DND-41 (cell line): ENCODE measurements around the gene DAPP1.

Experiments used
- ATAC-seq: fragments of 200-7000 bp; cut with Tn5 transposase; 3 replicates; pipeline ENCODE4 v1.9.1; 2021; ENCODE audit warnings: low read depth; ENCODE audit not compliant: insufficient read depth
- DNase-seq: peaks from one replicate; pipeline ENCODE4 v3.0.0-alpha.2; 2020
- H2AFZ ChIP-seq: 2 replicates; pipeline ENCODE4 v1.6.0; 2012; ENCODE audit warnings: low read depth, low read length
- H3K27ac ChIP-seq: 2 replicates; pipeline ENCODE4 v1.5.1; 2012; ENCODE audit warnings: low read length, inconsistent platforms
- H3K27me3 ChIP-seq: fragments of 200-600 bp; sonication (generic); 2 replicates; pipeline ENCODE4 v1.6.0; 2012; ENCODE audit warnings: low read length, mild to moderate bottlenecking, inconsistent platforms; ENCODE audit not compliant: insufficient read depth, poor library complexity
- H3K36me3 ChIP-seq: 2 replicates; pipeline ENCODE4 v1.5.1; 2012; ENCODE audit warnings: low read length, inconsistent platforms; ENCODE audit not compliant: insufficient read depth
- H3K4me1 ChIP-seq: 2 replicates; pipeline ENCODE4 v1.5.1; 2012; ENCODE audit warnings: mild to moderate bottlenecking, low read length; ENCODE audit not compliant: insufficient read depth
- H3K4me2 ChIP-seq: 2 replicates; pipeline ENCODE4 v1.6.0; 2012; ENCODE audit warnings: mild to moderate bottlenecking, moderate library complexity, low read length, inconsistent platforms; ENCODE audit not compliant: insufficient read depth
- H3K4me3 ChIP-seq, 2 experiments: fragments of 200-600 bp in 1 of 2; shearing (Covaris generic) in 1 of 2; 2 replicates each; pipeline ENCODE4 v1.5.1; 2012 to 2016; ENCODE audit warnings: inconsistent platforms in 2 of 2, low read length in 2 of 2, mild to moderate bottlenecking in 2 of 2, low read depth in 1 of 2, moderate library complexity in 1 of 2
- H3K79me2 ChIP-seq: 2 replicates; pipeline ENCODE4 v1.6.0; 2012; ENCODE audit warnings: low read length, inconsistent platforms; ENCODE audit not compliant: insufficient read depth
- H3K9ac ChIP-seq: 2 replicates; pipeline ENCODE4 v1.6.0; 2012; ENCODE audit warnings: low read depth, mild to moderate bottlenecking, inconsistent platforms, low read length, moderate library complexity
- H3K9me3 ChIP-seq: 2 replicates; pipeline ENCODE4 v1.5.1; 2012; ENCODE audit warnings: low read length, moderate library complexity, mild to moderate bottlenecking, inconsistent platforms; ENCODE audit not compliant: insufficient read depth, severe bottlenecking
- H4K20me1 ChIP-seq: 2 replicates; pipeline ENCODE4 v1.6.0; 2012; ENCODE audit warnings: low read length; ENCODE audit not compliant: insufficient read depth
- EZH2 ChIP-seq: IDR thresholded peaks from 3 replicates; pipeline ENCODE4 v1.6.1; 2012; ENCODE audit warnings: borderline replicate concordance, low read depth, mild to moderate bottlenecking, moderate library complexity, low read length, inconsistent platforms; ENCODE audit not compliant: severe bottlenecking
- TF ChIP-seq, protein P1 (sequence below): IDR thresholded peaks from 2 replicates; pipeline ENCODE4 v1.5.1; 2012; ENCODE audit warnings: borderline replicate concordance, low read length, moderate library complexity, mild to moderate bottlenecking; ENCODE audit not compliant: poor library complexity, severe bottlenecking; ENCODE audit errors: extremely low read depth

DAPP1 gene

DNA sequence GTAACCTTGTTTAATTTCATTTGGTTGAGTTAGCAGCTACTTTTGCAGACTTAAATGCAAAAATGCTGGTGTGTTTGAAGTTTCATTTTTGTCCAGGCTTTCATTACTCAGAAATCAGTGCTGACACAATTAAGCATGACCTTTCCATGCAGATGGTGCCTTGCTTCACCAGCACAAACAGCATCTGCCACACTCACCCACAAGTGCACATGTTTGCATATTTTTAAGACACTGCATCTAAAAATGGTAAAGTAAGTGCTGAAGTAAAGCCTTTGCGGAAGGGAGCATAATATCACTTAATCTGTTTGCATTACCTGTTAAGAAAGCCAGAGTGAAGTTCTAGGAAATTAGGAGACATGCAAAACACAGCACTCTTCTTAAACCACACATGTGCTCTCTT is 7.3 kb upstream of the DAPP1 start:
- DNase-seq (no peak), ATAC-seq (no peak)
- no peaks in the 10 kb centered on the region for H3K36me3 ChIP-seq
- H2AFZ ChIP-seq, result no peak overlapping the region
- H3K9ac ChIP-seq, result no peak overlapping the region
- no peak overlapping the region for H3K4me3 ChIP-seq
- peaks cover 7% of the 10 kb centered on the region for H3K27me3 ChIP-seq
- H3K4me2 ChIP-seq, result no peak overlapping the region
- no peaks in the 10 kb centered on the region for H3K79me2 ChIP-seq
- TF ChIP-seq, protein P1, sequence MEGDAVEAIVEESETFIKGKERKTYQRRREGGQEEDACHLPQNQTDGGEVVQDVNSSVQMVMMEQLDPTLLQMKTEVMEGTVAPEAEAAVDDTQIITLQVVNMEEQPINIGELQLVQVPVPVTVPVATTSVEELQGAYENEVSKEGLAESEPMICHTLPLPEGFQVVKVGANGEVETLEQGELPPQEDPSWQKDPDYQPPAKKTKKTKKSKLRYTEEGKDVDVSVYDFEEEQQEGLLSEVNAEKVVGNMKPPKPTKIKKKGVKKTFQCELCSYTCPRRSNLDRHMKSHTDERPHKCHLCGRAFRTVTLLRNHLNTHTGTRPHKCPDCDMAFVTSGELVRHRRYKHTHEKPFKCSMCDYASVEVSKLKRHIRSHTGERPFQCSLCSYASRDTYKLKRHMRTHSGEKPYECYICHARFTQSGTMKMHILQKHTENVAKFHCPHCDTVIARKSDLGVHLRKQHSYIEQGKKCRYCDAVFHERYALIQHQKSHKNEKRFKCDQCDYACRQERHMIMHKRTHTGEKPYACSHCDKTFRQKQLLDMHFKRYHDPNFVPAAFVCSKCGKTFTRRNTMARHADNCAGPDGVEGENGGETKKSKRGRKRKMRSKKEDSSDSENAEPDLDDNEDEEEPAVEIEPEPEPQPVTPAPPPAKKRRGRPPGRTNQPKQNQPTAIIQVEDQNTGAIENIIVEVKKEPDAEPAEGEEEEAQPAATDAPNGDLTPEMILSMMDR, result no peak
- no peak for TF ChIP-seq EZH2
- H3K27ac ChIP-seq, result no peak overlapping the region
- no peaks in the 10 kb centered on the region for H3K9me3 ChIP-seq
- H3K4me1 ChIP-seq, result no peaks in the 10 kb centered on the region
- H4K20me1 ChIP-seq, result no peaks in the 10 kb centered on the region

DNA sequence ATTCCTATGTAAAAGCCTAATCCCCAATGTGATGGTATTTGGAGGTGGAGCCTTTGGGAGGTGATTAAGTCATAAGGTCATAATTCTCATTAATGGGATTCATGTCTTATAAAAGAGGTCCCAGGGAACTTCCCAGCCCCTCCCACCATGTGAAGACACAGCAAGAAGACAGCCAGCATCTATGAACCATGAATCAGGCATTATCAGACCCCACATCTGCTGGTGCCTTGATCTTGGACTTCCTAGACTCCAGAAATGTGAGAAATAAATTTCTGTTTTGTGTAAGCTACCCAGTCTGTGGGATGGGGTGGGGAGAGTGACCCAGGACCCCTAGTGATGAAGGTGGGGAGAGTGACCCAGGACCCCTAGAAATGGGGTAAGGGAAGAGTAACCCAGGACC is 6.1 kb upstream of the DAPP1 start:
- Histone ChIP-seq H3K27ac (no peak overlapping the region), H4K20me1 (no peaks in the 10 kb centered on the region), H2AFZ (no peak overlapping the region), H3K4me1 (no peaks in the 10 kb centered on the region), H3K4me3 (no peak overlapping the region), H3K9ac (no peak overlapping the region), H3K27me3 (peaks cover 4% of the 10 kb centered on the region), H3K4me2 (no peak overlapping the region), H3K9me3 (no peaks in the 10 kb centered on the region), H3K36me3 (no peaks in the 10 kb centered on the region), H3K79me2 (no peaks in the 10 kb centered on the region)
- TF ChIP-seq EZH2, result no peak
- TF ChIP-seq, protein P1, result no peak
- DNase-seq, result no peak
- no peak for ATAC-seq

DNA sequence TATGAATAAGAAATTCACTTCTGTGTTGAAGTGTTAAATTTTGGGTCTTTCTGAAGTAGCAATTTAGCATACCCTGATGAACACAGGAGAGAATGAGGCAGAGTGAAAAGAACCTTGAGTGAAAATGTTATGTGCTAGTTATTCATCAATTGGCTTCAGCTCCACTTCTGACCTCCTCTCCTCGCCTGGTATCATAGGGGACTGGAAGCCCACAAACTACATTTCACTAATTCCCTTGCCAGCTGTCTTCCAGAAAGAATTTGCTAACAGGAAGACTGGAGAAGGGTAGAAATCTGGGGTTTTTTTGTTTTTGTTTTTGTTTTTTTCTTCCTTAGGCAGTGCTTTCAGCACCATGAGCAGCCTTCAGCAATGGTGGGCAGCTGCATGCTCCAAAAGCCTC is 5.5 kb upstream of the DAPP1 start:
- H3K9me3 ChIP-seq, result no peaks in the 10 kb centered on the region
- ATAC-seq (no peak), DNase-seq (no peak)
- H3K4me3 ChIP-seq, result no peak overlapping the region
- H3K27ac ChIP-seq, result no peak overlapping the region
- no peak for TF ChIP-seq EZH2
- TF ChIP-seq, protein P1, result no peak
- H2AFZ ChIP-seq, result no peak overlapping the region; the same call in 1 of the 2 replicates
- H3K4me2 ChIP-seq, result no peak overlapping the region
- H4K20me1 ChIP-seq, result no peaks in the 10 kb centered on the region
- no peak overlapping the region for H3K9ac ChIP-seq
- H3K4me1 ChIP-seq, result no peaks in the 10 kb centered on the region
- H3K36me3 ChIP-seq, result no peaks in the 10 kb centered on the region
- H3K79me2 ChIP-seq, result no peaks in the 10 kb centered on the region
- H3K27me3 ChIP-seq, result peaks cover 4% of the 10 kb centered on the region

DNA sequence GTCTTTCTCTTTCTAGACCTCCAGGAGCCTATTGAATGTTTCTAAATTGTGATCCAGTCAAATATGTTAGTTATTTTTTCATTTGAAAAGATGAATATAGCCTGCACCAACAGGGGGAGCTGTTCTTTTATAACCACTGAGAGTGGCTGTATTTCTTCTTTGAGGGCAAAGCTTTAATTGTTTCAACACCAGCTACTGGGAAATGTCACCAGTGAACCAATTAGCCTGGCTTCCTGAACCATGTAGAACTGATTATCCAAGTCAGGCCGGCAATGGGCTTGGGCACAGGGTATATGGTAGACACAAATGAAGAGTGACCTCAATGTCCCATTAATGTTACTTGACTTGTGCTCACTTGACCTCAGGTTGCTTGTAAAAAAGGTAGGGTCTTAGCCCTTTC is 4.8 kb upstream of the DAPP1 start:
- no peaks in the 10 kb centered on the region for H4K20me1 ChIP-seq
- no peaks in the 10 kb centered on the region for H3K79me2 ChIP-seq
- no peak overlapping the region for H3K4me2 ChIP-seq
- no peaks in the 10 kb centered on the region for H3K36me3 ChIP-seq
- H3K9ac ChIP-seq, result no peak overlapping the region
- H3K27ac ChIP-seq, result no peak overlapping the region
- no peak for ATAC-seq
- H3K27me3 ChIP-seq, result peaks cover 4% of the 10 kb centered on the region
- no peak overlapping the region for H3K4me3 ChIP-seq
- DNase-seq, result no peak
- no peaks in the 10 kb centered on the region for H3K9me3 ChIP-seq
- TF ChIP-seq EZH2, result no peak
- TF ChIP-seq, protein P1, result peak; percentile 56
- no peak overlapping the region for H2AFZ ChIP-seq
- no peaks in the 10 kb centered on the region for H3K4me1 ChIP-seq
